ENCODE data around the gene PRRC2C.

- no peak for TF ChIP-seq POLR2AphosphoS5 (IDR thresholded peaks at IDR 0.05; ENCODE audit: low read depth)
- no peak for TF ChIP-seq CTCF (conservative IDR thresholded peaks at IDR 0.05; ENCODE audit: low read depth in 2 of 2)
- no peak for TF ChIP-seq EZH2 (IDR thresholded peaks at IDR 0.05; ENCODE audit: low read depth, unreplicated experiment)
- TF ChIP-seq NANOG (IDR thresholded peaks at IDR 0.05; ENCODE audit: borderline replicate concordance): no peak
- TF ChIP-seq EZH2phosphoT487 (IDR thresholded peaks at IDR 0.05; ENCODE audit: unreplicated experiment): no peak
- no peak for TF ChIP-seq REST (IDR thresholded peaks at IDR 0.05; ENCODE audit: unreplicated experiment)
- no peak for TF ChIP-seq JUNB (IDR thresholded peaks at IDR 0.05; ENCODE audit: unreplicated experiment)
- no peak for TF ChIP-seq CREB1 (CRISPR knock-in tag; IDR thresholded peaks at IDR 0.05; ENCODE audit: low read depth)
- TF ChIP-seq ZNF331 (CRISPR knock-in tag; IDR thresholded peaks at IDR 0.05; ENCODE audit: low read depth): no peak
- no peak for TF ChIP-seq ETS1 (IDR thresholded peaks at IDR 0.05)
- TF ChIP-seq STAT1 (IDR thresholded peaks at IDR 0.05; ENCODE audit: unreplicated experiment): no peak
- TF ChIP-seq ZNF114 (CRISPR knock-in tag; IDR thresholded peaks at IDR 0.05): no peak
- TF ChIP-seq ZNF462 (CRISPR knock-in tag; IDR thresholded peaks at IDR 0.05): no peak
Measured at GRCh38 chr1:171563675-171564074, 78.3 kb downstream of the PRRC2C start.
